Activated CD8-positive, alpha-beta memory T cell treated with anti-CD3 and anti-CD28 coated beads for 1 hour (primary cell): ENCODE measurements around the gene FMN1.

Experiments used
- DNase-seq, 2 donors: peaks; one replicate each; pipeline ENCODE4 v3.0.0-alpha.2; 2020; ENCODE audit warnings: low read depth in 1 of 2; ENCODE audit errors: extremely low read depth in 1 of 2

Gene FMN1

GRCh38 chr15:33021806-33022389 lies 172.6 kb downstream of the FMN1 start:
- DNase-seq = no peak

GRCh38 chr15:33019354-33019981 lies 175.0 kb downstream of the FMN1 start:
- no peak for DNase-seq

GRCh38 chr15:33016405-33017024 lies 178.0 kb downstream of the FMN1 start:
- DNase-seq = no peak

- no peak for DNase-seq
Measured at GRCh38 chr15:33014586-33014985, 179.9 kb downstream of the FMN1 start.

GRCh38 chr15:33013827-33014445 lies 180.6 kb downstream of the FMN1 start:
- DNase-seq = no peak

GRCh38 chr15:33011976-33012375 lies 182.5 kb downstream of the FMN1 start:
- DNase-seq = no peak

- DNase-seq = no peak
Measured at GRCh38 chr15:33009603-33010002, 184.9 kb downstream of the FMN1 start.

GRCh38 chr15:33009026-33009425 lies 185.5 kb downstream of the FMN1 start:
- no peak for DNase-seq

- DNase-seq = no peak
Measured at GRCh38 chr15:33008284-33008995, 186.1 kb downstream of the FMN1 start.

GRCh38 chr15:33007303-33007855 lies 187.1 kb downstream of the FMN1 start:
- DNase-seq = no peak

GRCh38 chr15:33005582-33005981 lies 188.9 kb downstream of the FMN1 start:
- no peak for DNase-seq

- DNase-seq = no peak
Measured at GRCh38 chr15:33001926-33002325, 192.6 kb downstream of the FMN1 start.

GRCh38 chr15:32998979-32999672 lies 195.4 kb downstream of the FMN1 start:
- no peak for DNase-seq

- DNase-seq = no peak
Measured at GRCh38 chr15:32998182-32998581, 196.3 kb downstream of the FMN1 start.

- no peak for DNase-seq
Measured at GRCh38 chr15:32994810-32995424, 199.6 kb downstream of the FMN1 start.

- no peak for DNase-seq
Measured at GRCh38 chr15:32993285-32993684, 201.2 kb downstream of the FMN1 start.

- DNase-seq = no peak
Measured at GRCh38 chr15:32991619-32992111, 202.8 kb downstream of the FMN1 start.

- DNase-seq = no peak
Measured at GRCh38 chr15:32990071-32990470, 204.4 kb downstream of the FMN1 start.

- no peak for DNase-seq
Measured at GRCh38 chr15:32987067-32987466, 207.4 kb downstream of the FMN1 start.

- DNase-seq = no peak
Measured at GRCh38 chr15:32986147-32986546, 208.4 kb downstream of the FMN1 start.
